ENCODE results near the gene ZNF324B. TPM values are rescaled to one million over a fixed set of nuclear protein-coding genes. Genes with fewer than 3 reads are reported as not detected.
"Not testable (repeated sequence)": the region's sequence is repeated elsewhere in the genome, so short reads cannot be mapped to it uniquely, and the experiment has no call there.

Gene ZNF324B
- total and polyA plus RNA-seq, 4 donors = 0.53 to 4.9 (median 2.8) TPM

- not testable (repeated sequence) for H3K4me3 ChIP-seq (ENCODE audit: low read depth in 1 of 3, low read length in 3 of 3); H3K36me3 ChIP-seq (ENCODE audit: control insufficient read depth in 4 of 4, insufficient read depth in 3 of 4, low read depth in 1 of 4, low read length in 3 of 4); H3K9ac ChIP-seq (ENCODE audit: low read depth in 1 of 2, low read length in 2 of 2); H3K27me3 ChIP-seq (ENCODE audit: control insufficient read depth in 4 of 4, insufficient read depth in 4 of 4, low read length in 3 of 4); H3K27ac ChIP-seq (ENCODE audit: low read depth in 1 of 2, low read length in 2 of 2); DNase-seq (ENCODE audit: low spot score); H3K4me1 ChIP-seq (ENCODE audit: control insufficient read depth in 4 of 4, insufficient read depth in 4 of 4, low read length in 3 of 4)
- WGBS = 82% methylated on average over 7 of the region's 7 CpGs
- peaks cover 7 to 19% (median 12%) of the 10 kb centered on the region in 4 donors for H3K9me3 ChIP-seq (ENCODE audit: control insufficient read depth in 4 of 4, low read length in 3 of 4)
These were observed 8.4 kb upstream of the ZNF324B start for GRCh38 chr19:58442986-58443385.

- peaks cover 0 to 16% (median 8%) of the 10 kb centered on the region in 4 donors for H3K4me1 ChIP-seq (ENCODE audit: control insufficient read depth in 4 of 4, insufficient read depth in 4 of 4, low read length in 3 of 4)
- H3K9me3 ChIP-seq (ENCODE audit: control insufficient read depth in 4 of 4, low read length in 3 of 4); H3K27me3 ChIP-seq (ENCODE audit: control insufficient read depth in 4 of 4, insufficient read depth in 4 of 4, low read length in 3 of 4); H3K36me3 ChIP-seq (ENCODE audit: control insufficient read depth in 4 of 4, insufficient read depth in 3 of 4, low read depth in 1 of 4, low read length in 3 of 4); H3K4me3 ChIP-seq (ENCODE audit: low read depth in 1 of 3, low read length in 3 of 3); H3K27ac ChIP-seq (ENCODE audit: low read depth in 1 of 2, low read length in 2 of 2); DNase-seq (ENCODE audit: low spot score); H3K9ac ChIP-seq (ENCODE audit: low read depth in 1 of 2, low read length in 2 of 2): not testable (repeated sequence)
- 70% methylated on average over 3 of the region's 3 CpGs for WGBS
These were observed 2.6 kb upstream of the ZNF324B start for GRCh38 chr19:58448860-58449259.

- H3K27ac ChIP-seq (ENCODE audit: low read depth in 1 of 2, low read length in 2 of 2); H3K9me3 ChIP-seq (ENCODE audit: control insufficient read depth in 4 of 4, low read length in 3 of 4): not testable (repeated sequence)
These were observed 1.4 kb upstream of the ZNF324B start for GRCh38 chr19:58449980-58450379.

GRCh38 chr19:58450856-58451357 lies 515 bp upstream of the ZNF324B start:
- no peak overlapping the region for H3K9ac ChIP-seq (ENCODE audit: low read depth in 1 of 2, low read length in 2 of 2)
- H3K27me3 ChIP-seq (ENCODE audit: control insufficient read depth in 4 of 4, insufficient read depth in 4 of 4, low read length in 3 of 4) = no peaks in the 10 kb centered on the region
- peak overlapping the region; percentile 9 to 91 (median 80) for H3K4me3 ChIP-seq (ENCODE audit: low read depth in 1 of 3, low read length in 3 of 3)
- DNase-seq (ENCODE audit: low spot score) = no peak
- no peak for TF ChIP-seq JUND (IDR thresholded peaks at IDR 0.05)
- no peak for TF ChIP-seq SP1 (IDR thresholded peaks at IDR 0.05)
- no peak for TF ChIP-seq NR2F2 (IDR thresholded peaks at IDR 0.05)
- no peak for TF ChIP-seq CTCF (IDR thresholded peaks at IDR 0.05; ENCODE audit: low read depth, low read length, missing input control)
- TF ChIP-seq RXRA (IDR thresholded peaks at IDR 0.05) = no peak
- H3K27ac ChIP-seq (ENCODE audit: low read depth in 1 of 2, low read length in 2 of 2) = no peak overlapping the region
- 5% methylated on average over 11 of the region's 11 CpGs for WGBS
- H3K36me3 ChIP-seq (ENCODE audit: control insufficient read depth in 4 of 4, insufficient read depth in 3 of 4, low read depth in 1 of 4, low read length in 3 of 4) = peaks cover 0 to 12% (median 4%) of the 10 kb centered on the region in 4 donors
- peaks cover 0 to 16% (median 8%) of the 10 kb centered on the region in 4 donors for H3K4me1 ChIP-seq (ENCODE audit: control insufficient read depth in 4 of 4, insufficient read depth in 4 of 4, low read length in 3 of 4)
- peaks cover 0 to 2% (median 0%) of the 10 kb centered on the region in 4 donors for H3K9me3 ChIP-seq (ENCODE audit: control insufficient read depth in 4 of 4, low read length in 3 of 4)

More at GRCh38 chr19:58449980-58450379, 1.4 kb upstream of the ZNF324B start:
- peaks cover 0 to 16% (median 8%) of the 10 kb centered on the region in 4 donors for H3K4me1 ChIP-seq (ENCODE audit: control insufficient read depth in 4 of 4, insufficient read depth in 4 of 4, low read length in 3 of 4)
- not testable (repeated sequence) for H3K36me3 ChIP-seq (ENCODE audit: control insufficient read depth in 4 of 4, insufficient read depth in 3 of 4, low read depth in 1 of 4, low read length in 3 of 4); H3K9ac ChIP-seq (ENCODE audit: low read depth in 1 of 2, low read length in 2 of 2); H3K4me3 ChIP-seq (ENCODE audit: low read depth in 1 of 3, low read length in 3 of 3); H3K27me3 ChIP-seq (ENCODE audit: control insufficient read depth in 4 of 4, insufficient read depth in 4 of 4, low read length in 3 of 4); DNase-seq (ENCODE audit: low spot score)
- WGBS = 54% methylated on average over 5 of the region's 5 CpGs

- H3K4me3 ChIP-seq (ENCODE audit: low read depth in 1 of 3, low read length in 3 of 3) = no peak overlapping the region
- WGBS = 98% methylated on average over 6 of the region's 6 CpGs
- H3K4me1 ChIP-seq (ENCODE audit: control insufficient read depth in 4 of 4, insufficient read depth in 4 of 4, low read length in 3 of 4) = peaks cover 0 to 16% (median 8%) of the 10 kb centered on the region in 4 donors
- H3K27me3 ChIP-seq (ENCODE audit: control insufficient read depth in 4 of 4, insufficient read depth in 4 of 4, low read length in 3 of 4) = no peaks in the 10 kb centered on the region
- H3K27ac ChIP-seq (ENCODE audit: low read depth in 1 of 2, low read length in 2 of 2) = no peak overlapping the region
- no peaks in the 10 kb centered on the region for H3K9me3 ChIP-seq (ENCODE audit: control insufficient read depth in 4 of 4, low read length in 3 of 4)
- no peak for TF ChIP-seq HNF4G (IDR thresholded peaks at IDR 0.05)
- TF ChIP-seq MAX (IDR thresholded peaks at IDR 0.05) = no peak
- no peak for TF ChIP-seq NR2F2 (IDR thresholded peaks at IDR 0.05)
- peaks cover 4 to 24% (median 10%) of the 10 kb centered on the region in 4 donors for H3K36me3 ChIP-seq (ENCODE audit: control insufficient read depth in 4 of 4, insufficient read depth in 3 of 4, low read depth in 1 of 4, low read length in 3 of 4)
- H3K9ac ChIP-seq (ENCODE audit: low read depth in 1 of 2, low read length in 2 of 2) = no peak overlapping the region
- DNase-seq (ENCODE audit: low spot score) = no peak
These were observed 2.3 kb downstream of the ZNF324B start for GRCh38 chr19:58453743-58454142.

Data from liver (tissue), 9 donors.